Liver (tissue), 9 donors: ENCODE data around the gene UPK3B. TPM values are rescaled to one million over a fixed set of nuclear protein-coding genes. Genes with fewer than 3 reads are reported as not detected.
A peak's percentile ranks its signal among the peaks of the same experiment; 100 is the strongest.
"Not testable (repeated sequence)": the region's sequence is repeated elsewhere in the genome, so short reads cannot be mapped to it uniquely, and the experiment has no call there.

ENCODE experiments used
- DNase-seq: peaks from one replicate; pipeline ENCODE4 v3.0.0-alpha.2; 2017; ENCODE audit warnings: low spot score
- H3K27ac ChIP-seq, 2 donors: one replicate each; pipeline ENCODE4 v1.7.0; 2013; ENCODE audit warnings: inconsistent platforms in 2 of 2, low read length in 2 of 2, control low read depth in 1 of 2, low read depth in 1 of 2, mild to moderate bottlenecking in 1 of 2
- H3K27me3 ChIP-seq, 4 donors: one replicate each; pipeline versions ENCODE4 v1.6.1 to v1.7.0; 2013; ENCODE audit warnings: low read length in 3 of 4, inconsistent platforms in 1 of 4, mild to moderate bottlenecking in 1 of 4, moderate library complexity in 1 of 4; ENCODE audit not compliant: control insufficient read depth in 4 of 4, insufficient read depth in 4 of 4
- H3K36me3 ChIP-seq, 4 donors: one replicate each; pipeline versions ENCODE4 v1.6.1 to v1.7.0; 2013; ENCODE audit warnings: low read length in 3 of 4, mild to moderate bottlenecking in 3 of 4, low read depth in 1 of 4, moderate library complexity in 1 of 4; ENCODE audit not compliant: control insufficient read depth in 4 of 4, insufficient read depth in 3 of 4
- H3K4me1 ChIP-seq, 4 donors: one replicate each; pipeline versions ENCODE4 v1.6.1 to v1.7.0; 2013; ENCODE audit warnings: low read length in 3 of 4, mild to moderate bottlenecking in 3 of 4, moderate library complexity in 1 of 4; ENCODE audit not compliant: control insufficient read depth in 4 of 4, insufficient read depth in 4 of 4
- H3K4me3 ChIP-seq, 3 donors: one replicate each; pipeline versions ENCODE4 v1.6.1 to v1.7.0; 2013; ENCODE audit warnings: low read length in 3 of 3, control low read depth in 1 of 3, low read depth in 1 of 3, mild to moderate bottlenecking in 1 of 3
- H3K9ac ChIP-seq, 2 donors: one replicate each; pipeline ENCODE4 v1.7.0; 2013; ENCODE audit warnings: low read length in 2 of 2, mild to moderate bottlenecking in 2 of 2, moderate library complexity in 2 of 2, control low read depth in 1 of 2, low read depth in 1 of 2
- H3K9me3 ChIP-seq, 4 donors: one replicate each; pipeline versions ENCODE4 v1.6.1 to v1.7.0; 2013; ENCODE audit warnings: low read length in 3 of 4; ENCODE audit not compliant: control insufficient read depth in 4 of 4
- CTCF ChIP-seq: fragments of 150-350 bp; IDR thresholded peaks from 2 replicates; pipeline ENCODE4 v1.5.1; 2017; ENCODE audit warnings: improper control_type of control experiment, low read depth, low read length; ENCODE audit not compliant: missing input control
- FOXA1 ChIP-seq: IDR thresholded peaks from 2 replicates; pipeline ENCODE4 v1.6.1; 2016; ENCODE audit warnings: antibody characterized with exemption
- GABPA ChIP-seq, 2 donors: IDR thresholded peaks in 1 of 2; conservative IDR thresholded peaks in 1 of 2; 2 replicates each; pipeline ENCODE4 v1.6.1; 2016; ENCODE audit warnings: antibody characterized with exemption in 2 of 2, mild to moderate bottlenecking in 1 of 2, moderate library complexity in 1 of 2
- RAD21 ChIP-seq, 2 donors: IDR thresholded peaks; 2 replicates each; pipeline ENCODE4 v1.6.1; 2016; ENCODE audit warnings: antibody characterized with exemption in 2 of 2, mild to moderate bottlenecking in 2 of 2
- RXRA ChIP-seq, 2 donors: IDR thresholded peaks; 2 replicates each; pipeline ENCODE4 v1.6.1; 2017 to 2018; ENCODE audit warnings: antibody characterized with exemption in 2 of 2, mild to moderate bottlenecking in 1 of 2
- TAF1 ChIP-seq: conservative IDR thresholded peaks from 2 replicates; pipeline ENCODE4 v1.6.1; 2016; ENCODE audit warnings: antibody characterized with exemption, mild to moderate bottlenecking
- WGBS: extraction: QIAGEN DNeasy Blood & Tissue Kit; methylation state at CpG from one replicate; pipeline ENCODE4 v1.1.7; 2013; 5-methylcytosine and 5-hydroxymethylcytosine counted together
- polyA plus RNA-seq, 2 donors: library from polyadenylated mRNA; stranded (reverse) in 1 of 2; unstranded in 1 of 2; fragments of 200-250 nt in 1 of 2; fragments of >200 nt in 1 of 2; fragmentation: Nextera tagmentation in 1 of 2; extraction: Ambion mirVana in 1 of 2; gene quantifications; one replicate each; pipeline versions ENCODE4 v1.2.1 to v1.2.3, GENCODE V29; 2013 to 2015
- total RNA-seq, 2 donors: library from RNA; depleted of rRNA; stranded (reverse); fragments of >200 nt; gene quantifications; one replicate each; pipeline ENCODE4 v1.2.3, GENCODE V29; 2014
- donor health status: healthy.
- donor health status: healthy.
- donor health status: healthy.
- donor health status: healthy.
- donor health status: healthy.

The UPK3B gene
- total and polyA plus RNA-seq, 4 donors, result 0.08 to 0.42 (median 0.35) TPM

- WGBS, result 11% methylated on average over 32 of the region's 32 CpGs
- no peak for TF ChIP-seq GABPA (IDR thresholded peaks at IDR 0.05 in 1 of 2, conservative IDR thresholded peaks at IDR 0.05 in 1 of 2)
- no peak for TF ChIP-seq TAF1
- TF ChIP-seq FOXA1, result no peak
- peak; percentile 69 to 91 for TF ChIP-seq RAD21 (IDR thresholded peaks at IDR 0.05)
- TF ChIP-seq CTCF, result peak; percentile 43
- TF ChIP-seq RXRA (IDR thresholded peaks at IDR 0.05), result no peak
- no peak for DNase-seq
Measured at GRCh38 chr7:76515999-76516443, 5.7 kb downstream of the UPK3B start.

GRCh38 chr7:76516932-76517331, 6.6 kb downstream of the UPK3B start:
- WGBS, result 96% methylated on average over 6 of the region's 6 CpGs
- not testable (repeated sequence) for H3K27ac ChIP-seq, H3K27me3 ChIP-seq, H3K9me3 ChIP-seq, H3K4me3 ChIP-seq, H3K9ac ChIP-seq, H3K36me3 ChIP-seq, H3K4me1 ChIP-seq, DNase-seq

More at GRCh38 chr7:76515999-76516443, 5.7 kb downstream of the UPK3B start:
- Histone ChIP-seq H3K36me3 (no peaks in the 10 kb centered on the region), H3K9ac (no peak overlapping the region), H3K27me3 (no peaks in the 10 kb centered on the region), H3K4me1 (peaks cover 0 to 6% (median under 1%) of the 10 kb centered on the region in 4 donors), H3K4me3 (no peak overlapping the region), H3K27ac (no peak overlapping the region), H3K9me3 (no peaks in the 10 kb centered on the region)

- not testable (repeated sequence) for H3K9me3 ChIP-seq, H3K27me3 ChIP-seq, H3K9ac ChIP-seq, H3K36me3 ChIP-seq, H3K4me3 ChIP-seq, DNase-seq, H3K27ac ChIP-seq, H3K4me1 ChIP-seq
- 50% methylated on average over 2 of the region's 4 CpGs for WGBS
Measured at GRCh38 chr7:76526183-76526582, 15.8 kb downstream of the UPK3B start.

GRCh38 chr7:76531643-76532042, 21.3 kb downstream of the UPK3B start:
- H3K36me3 ChIP-seq, H3K4me3 ChIP-seq, H3K27ac ChIP-seq, H3K9ac ChIP-seq, H3K27me3 ChIP-seq, DNase-seq, H3K4me1 ChIP-seq, H3K9me3 ChIP-seq: not testable (repeated sequence)
- WGBS, result 94% methylated on average over 2 of the region's 2 CpGs

- no CpG with 5 or more reads among the region's 8 CpGs for WGBS
- not testable (repeated sequence) for H3K27ac ChIP-seq, DNase-seq, H3K4me1 ChIP-seq, H3K36me3 ChIP-seq, H3K4me3 ChIP-seq, H3K27me3 ChIP-seq, H3K9me3 ChIP-seq, H3K9ac ChIP-seq
Measured at GRCh38 chr7:76543197-76543596, 32.8 kb downstream of the UPK3B start, which contains the start of gene SPDYE16. SPDYE16 (minus strand) TSS chr7:76543297; CDS start chr7:76541459, 1,838 bp downstream.
